Upper lobe of right lung (tissue), 1 donor: ENCODE data around the gene NUBP2. TPM values are rescaled to one million over a fixed set of nuclear protein-coding genes. Genes with fewer than 3 reads are reported as not detected.
"Not testable (repeated sequence)": the region's sequence is repeated elsewhere in the genome, so short reads cannot be mapped to it uniquely, and the experiment has no call there.

Source experiments
- ATAC-seq: fragments of 200-7000 bp; cut with Tn5 transposase; one replicate; pipeline ENCODE4 v1.9.1; 2020; ENCODE audit warnings: mild to moderate bottlenecking, moderate library complexity
- DNase-seq: peaks from one replicate; pipeline ENCODE4 v3.0.0-alpha.2; 2020
- H3K27ac ChIP-seq: fragments of 200-600 bp; one replicate; pipeline ENCODE4 v1.8.0; 2022
- H3K27me3 ChIP-seq: fragments of 200-600 bp; one replicate; pipeline ENCODE4 v1.8.0; 2022; ENCODE audit warnings: mild to moderate bottlenecking
- H3K36me3 ChIP-seq: fragments of 200-600 bp; one replicate; pipeline ENCODE4 v1.8.0; 2022
- H3K4me1 ChIP-seq: fragments of 200-600 bp; one replicate; pipeline ENCODE4 v1.8.0; 2022
- H3K4me3 ChIP-seq: fragments of 200-600 bp; one replicate; pipeline ENCODE4 v1.8.0; 2022; ENCODE audit warnings: mild to moderate bottlenecking
- H3K9me3 ChIP-seq: fragments of 200-600 bp; one replicate; pipeline ENCODE4 v1.8.0; 2022
- CTCF ChIP-seq: fragments of 200-600 bp; IDR thresholded peaks from one replicate; pipeline ENCODE4 v1.8.0; 2022; ENCODE audit warnings: antibody characterized with exemption
- intact Hi-C: fragments of 100-400 bp; cut with DNase I; formaldehyde crosslinking; loops from one replicate; pipeline ENCODE4 v1.11.0; 2022
- total RNA-seq: library from RNA; stranded (reverse); fragmentation: NEBNext Ultra II Directional; extraction: Animal tissue kit (Norgen Biotek cat#: 25700); gene quantifications from one replicate; pipeline ENCODE4 v1.2.1, GENCODE V29; 2021
- donor health status: DM: no; HTN: yes; CAD: no; lungs with severe emphysema.

NUBP2 gene
- total RNA-seq, 1 donor from 2014 or later: 38.9 TPM

- Histone ChIP-seq H3K27me3 (no peaks in the 10 kb centered on the region), H3K27ac (no peak overlapping the region), H3K36me3 (peaks cover 22% of the 10 kb centered on the region), H3K4me1 (no peaks in the 10 kb centered on the region), H3K9me3 (no peaks in the 10 kb centered on the region), H3K4me3 (no peak overlapping the region)
- DNase-seq (peak; percentile 63), ATAC-seq (no peak)
- TF ChIP-seq CTCF: no peak
- intact Hi-C loops: no loop called here
Measured at GRCh38 chr16:1791943-1792812, 9.4 kb downstream of the NUBP2 start.

- DNase-seq: peak; percentile 66
- H3K27me3 ChIP-seq: no peaks in the 10 kb centered on the region
- H3K9me3 ChIP-seq: no peaks in the 10 kb centered on the region
- H3K27ac ChIP-seq: no peak overlapping the region
- peak overlapping the region; percentile 29 for H3K4me3 ChIP-seq
- intact Hi-C loops: no loop called here
- TF ChIP-seq CTCF: no peak
- ATAC-seq: no peak
- no peaks in the 10 kb centered on the region for H3K4me1 ChIP-seq
- H3K36me3 ChIP-seq: peaks cover 15% of the 10 kb centered on the region
Measured at GRCh38 chr16:1792836-1793577, 10.2 kb downstream of the NUBP2 start.

- Histone ChIP-seq H3K4me3 (peak within 1 kb of the TSS; percentile 29), H3K9me3 (no peaks in the 10 kb centered on the region), H3K4me1 (no peaks in the 10 kb centered on the region), H3K36me3 (peaks cover 8% of the 10 kb centered on the region), H3K27ac (peak within 1 kb of the TSS; percentile 51), H3K27me3 (no peaks in the 10 kb centered on the region)
- ATAC-seq (peak; percentile 74), DNase-seq (peak; percentile 74)
- intact Hi-C loops: no loop called here
- no peak for TF ChIP-seq CTCF
Measured at GRCh38 chr16:1793578-1794220, 10.9 kb downstream of the NUBP2 start, which contains the start of gene IGFALS. Gene IGFALS, minus strand, starts transcription at chr16:1793705. Its CDS starts 53 bp downstream, at chr16:1793652.

GRCh38 chr16:1794221-1794871 is 11.6 kb downstream of the NUBP2 start:
- Histone ChIP-seq H3K27ac (peak overlapping the region; percentile 51), H3K4me3 (peak overlapping the region; percentile 29), H3K9me3 (no peaks in the 10 kb centered on the region), H3K4me1 (no peaks in the 10 kb centered on the region), H3K36me3 (peaks cover 2% of the 10 kb centered on the region), H3K27me3 (no peaks in the 10 kb centered on the region)
- no peak for TF ChIP-seq CTCF
- intact Hi-C loops: no loop called here
- ATAC-seq (peak; percentile 79), DNase-seq (peak; percentile 82)

GRCh38 chr16:1794908-1795666 is 12.3 kb downstream of the NUBP2 start:
- Histone ChIP-seq H3K27ac (peak overlapping the region; percentile 51), H3K4me3 (no peak overlapping the region), H3K27me3 (no peaks in the 10 kb centered on the region), H3K9me3 (no peaks in the 10 kb centered on the region), H3K36me3 (no peaks in the 10 kb centered on the region), H3K4me1 (no peaks in the 10 kb centered on the region)
- no peak for ATAC-seq
- DNase-seq: no peak
- no peak for TF ChIP-seq CTCF
- intact Hi-C loops: no loop called here

GRCh38 chr16:1799263-1799662 is 16.5 kb downstream of the NUBP2 start:
- H3K4me3 ChIP-seq, H3K36me3 ChIP-seq, H3K27me3 ChIP-seq, DNase-seq, ATAC-seq, intact Hi-C loops, H3K4me1 ChIP-seq, H3K27ac ChIP-seq, H3K9me3 ChIP-seq: not testable (repeated sequence)
